Brain microvascular endothelial cell (primary cell): ENCODE measurements around the gene SLC4A5.

ENCODE experiments used
- DNase-seq: peaks from one replicate; pipeline ENCODE4 v3.0.0-alpha.2; 2020
- H3K27ac ChIP-seq: fragments of 250-450 bp; sonication (Bioruptor Pico); 2 replicates; pipeline ENCODE4 v1.5.1; 2020; ENCODE audit warnings: mild to moderate bottlenecking, moderate library complexity
- H3K27me3 ChIP-seq: fragments of 250-450 bp; sonication (Bioruptor Pico); replicated peaks from 2 replicates; pipeline ENCODE4 v1.5.1; 2020; ENCODE audit warnings: mild to moderate bottlenecking
- H3K36me3 ChIP-seq: fragments of 250-450 bp; sonication (Bioruptor Pico); replicated peaks from 2 replicates; pipeline ENCODE4 v1.5.1; 2020; ENCODE audit warnings: mild to moderate bottlenecking
- H3K4me3 ChIP-seq: 2 replicates; pipeline ENCODE4 v1.5.1; 2011; ENCODE audit warnings: low read depth, mild to moderate bottlenecking, control low read depth, low read length, moderate library complexity
- CTCF ChIP-seq: IDR thresholded peaks from 2 replicates; pipeline ENCODE4 v1.5.1; 2011; ENCODE audit warnings: low read depth, mild to moderate bottlenecking, moderate library complexity, low read length, control low read depth, inconsistent platforms; ENCODE audit errors: missing control alignments
- in situ Hi-C: cut with HindIII; loops from 2 replicates; pipeline ENCODE4 v1.10.0; 2017; ENCODE audit warnings: low sequenced_read_pairs, low pct_ligation_motif_present

Gene SLC4A5

DNA sequence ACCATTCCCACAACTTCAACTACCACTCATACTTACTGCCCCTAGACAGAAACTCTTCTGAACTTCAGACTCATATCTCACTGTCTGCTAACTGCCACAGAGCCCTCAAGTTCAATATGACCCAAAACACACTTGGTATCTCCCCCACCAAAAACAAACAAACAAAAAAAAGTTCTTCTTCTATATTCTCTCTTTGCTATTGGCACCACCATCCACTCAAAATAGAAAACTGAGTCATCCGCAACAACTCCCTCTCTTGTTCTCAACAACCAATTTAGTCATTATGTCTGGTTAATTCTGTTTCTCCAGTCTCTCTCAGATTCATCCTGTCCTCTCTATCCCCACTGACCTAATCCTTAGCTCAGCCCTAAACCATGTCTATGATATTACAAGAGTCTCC, 44.1 kb upstream of the SLC4A5 start:
- DNase-seq, result peak; percentile 27
- no peak for TF ChIP-seq CTCF
- Histone ChIP-seq H3K27ac (no peak overlapping the region), H3K36me3 (peaks cover 2% of the 10 kb centered on the region), H3K4me3 (no peak overlapping the region), H3K27me3 (no peaks in the 10 kb centered on the region)
- in situ Hi-C loops, result no loop called here

- H3K36me3 ChIP-seq, result peaks cover 2% of the 10 kb centered on the region
- no peak overlapping the region for H3K4me3 ChIP-seq
- in situ Hi-C loops, result no loop called here
- H3K27me3 ChIP-seq, result no peaks in the 10 kb centered on the region
- no peak overlapping the region for H3K27ac ChIP-seq
- no peak for TF ChIP-seq CTCF
- DNase-seq, result no peak
Measured at GRCh38 chr2:74385396-74385795, 42.2 kb upstream of the SLC4A5 start.

GRCh38 chr2:74384051-74384450, 40.8 kb upstream of the SLC4A5 start:
- Histone ChIP-seq H3K27me3 (no peaks in the 10 kb centered on the region), H3K4me3 (no peak overlapping the region), H3K27ac (no peak overlapping the region), H3K36me3 (peaks cover 2% of the 10 kb centered on the region)
- no peak for TF ChIP-seq CTCF
- no peak for DNase-seq
- in situ Hi-C loops, result no loop called here

DNA sequence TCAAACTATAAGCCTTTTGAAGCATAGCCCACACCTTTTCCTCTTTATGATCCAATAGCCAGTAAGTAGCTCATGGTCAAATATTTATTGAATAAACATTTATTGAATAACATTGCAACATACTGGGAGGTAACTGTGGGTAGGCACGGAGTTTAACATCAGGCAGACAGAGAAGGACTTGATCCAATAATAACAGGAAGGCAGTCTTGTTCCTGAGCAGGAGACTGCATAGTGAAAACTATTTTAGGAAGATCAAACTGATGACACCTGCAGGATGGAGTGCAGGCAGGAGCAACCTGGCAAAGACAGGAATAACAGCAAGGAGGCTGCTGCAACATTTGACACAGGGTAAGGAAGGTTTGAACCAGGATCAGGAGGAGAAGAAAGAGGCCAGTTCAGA, 40.0 kb upstream of the SLC4A5 start:
- in situ Hi-C loops, result no loop called here
- peak; percentile 41 for DNase-seq
- peak overlapping the region; percentile 3 for H3K27ac ChIP-seq

DNA sequence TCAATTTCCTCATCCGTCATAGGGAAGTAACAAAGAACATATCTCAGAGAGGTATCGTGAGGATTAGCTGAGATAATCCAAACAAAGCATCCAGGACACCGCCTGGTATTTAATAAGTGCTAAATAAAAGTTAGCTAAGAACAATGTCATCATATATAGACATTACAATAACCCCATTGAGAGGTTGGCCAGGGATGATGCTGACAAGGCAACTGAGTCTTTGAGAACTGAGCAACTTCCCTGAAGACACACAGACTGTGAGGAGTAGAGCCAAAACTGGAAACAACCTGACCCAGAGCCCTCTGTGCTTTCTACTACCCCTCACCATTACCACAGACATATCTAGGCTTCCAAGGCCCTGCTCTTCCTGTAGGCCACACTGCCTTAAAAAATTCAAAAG, 38.5 kb upstream of the SLC4A5 start:
- no peak for TF ChIP-seq CTCF

More for the DNA sequence above, 40.0 kb upstream of the SLC4A5 start:
- H3K36me3 ChIP-seq, result peaks cover 2% of the 10 kb centered on the region
- H3K27me3 ChIP-seq, result no peaks in the 10 kb centered on the region
- H3K4me3 ChIP-seq, result no peak overlapping the region
- no peak for TF ChIP-seq CTCF

DNA sequence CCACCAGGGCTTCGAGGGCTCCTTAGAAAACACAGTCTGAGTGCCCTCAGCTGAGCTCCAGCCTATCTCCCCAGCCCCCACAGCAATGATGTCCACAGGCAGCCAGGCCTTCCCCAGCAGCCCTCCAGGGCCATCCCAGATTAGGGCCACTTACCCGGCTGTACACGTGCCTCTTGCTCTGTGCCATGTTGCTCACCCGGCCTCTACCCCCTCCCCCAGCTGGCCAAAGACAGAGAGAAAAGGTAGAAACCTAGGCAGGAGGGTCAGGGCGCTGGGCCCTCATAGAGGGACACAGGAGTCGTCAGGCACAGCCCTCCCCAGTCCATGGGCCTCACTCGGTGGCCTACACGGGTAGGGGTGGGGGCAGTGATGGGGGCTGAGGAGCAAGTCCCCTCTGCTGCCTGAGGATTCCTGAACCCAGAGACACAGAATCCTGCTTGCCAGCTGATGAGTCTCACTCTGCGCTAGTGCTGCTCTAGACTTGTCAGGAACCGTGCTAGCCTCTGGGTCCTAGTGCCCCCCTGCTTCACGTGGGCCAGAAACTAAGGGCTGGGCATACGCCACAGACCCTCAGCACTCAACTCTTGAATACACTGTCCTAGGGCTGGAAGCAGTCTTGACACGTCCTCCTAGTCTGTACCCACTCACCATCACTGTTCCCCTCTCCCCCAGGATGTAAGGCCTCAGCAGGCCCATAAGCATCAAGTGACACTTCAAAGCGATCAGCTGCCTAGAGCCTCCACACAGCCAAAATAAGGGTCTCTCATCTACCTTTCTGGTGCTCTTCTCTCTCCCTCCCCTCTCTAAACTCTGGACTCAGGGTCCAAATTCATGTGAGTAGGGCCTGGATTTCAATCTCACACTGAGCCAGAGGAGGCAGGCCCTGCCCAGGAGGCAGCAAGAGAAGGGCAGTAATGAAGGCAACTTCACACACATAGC, 36.9 kb upstream of the SLC4A5 start, which contains the start of gene DCTN1:
TSS of gene DCTN1 (minus strand) at position 461 of the 939 bp plus-strand sequence. CDS start at position 187, 274 bp downstream.
- H3K36me3 ChIP-seq, result peaks cover 24% of the 10 kb centered on the region
- peak within 1 kb of the TSS; percentile 4 for H3K27ac ChIP-seq
- no peaks in the 10 kb centered on the region for H3K27me3 ChIP-seq
- in situ Hi-C loops, result no loop called here
- peak within 1 kb of the TSS; percentile 49 for H3K4me3 ChIP-seq
- peak; percentile 69 for DNase-seq
- TF ChIP-seq CTCF, result no peak

More for the DNA sequence above, 38.5 kb upstream of the SLC4A5 start:
- in situ Hi-C loops, result no loop called here
- Histone ChIP-seq H3K4me3 (no peak overlapping the region), H3K27me3 (no peaks in the 10 kb centered on the region), H3K27ac (no peak overlapping the region), H3K36me3 (peaks cover 12% of the 10 kb centered on the region)
- DNase-seq, result no peak
